CD14-positive monocyte (primary cell): ENCODE results near the gene TRDN. TPM values are rescaled to one million over a fixed set of nuclear protein-coding genes. Genes with fewer than 3 reads are reported as not detected.

Experiments used
- DNase-seq, 3 donors: peaks; one replicate each; pipeline ENCODE4 v3.0.0-alpha.2; 2011 to 2022
- H2AFZ ChIP-seq: 2 replicates; pipeline ENCODE4 v1.6.0; 2012; ENCODE audit warnings: mild to moderate bottlenecking, low read depth, low read length, inconsistent platforms; ENCODE audit not compliant: insufficient read depth, poor library complexity, severe bottlenecking
- H3K27ac ChIP-seq, 2 donors: 1 replicate in 1 of 2; 2 replicates in 1 of 2; pipeline ENCODE4 v1.5.1; 2012 to 2013; ENCODE audit warnings: low read length in 2 of 2, control low read depth in 1 of 2, inconsistent platforms in 1 of 2, low read depth in 1 of 2, mild to moderate bottlenecking in 1 of 2
- H3K27me3 ChIP-seq, 2 donors: one replicate each; pipeline versions ENCODE4 v1.6.0 to v1.6.1; 2011 to 2013; ENCODE audit warnings: low read length in 2 of 2; ENCODE audit not compliant: control insufficient read depth in 2 of 2, insufficient read depth in 2 of 2
- H3K36me3 ChIP-seq, 2 donors: replicated peaks in 1 of 2; 1 replicate in 1 of 2; 2 replicates in 1 of 2; pipeline versions ENCODE4 v1.5.1 to v1.6.1; 2012 to 2013; ENCODE audit warnings: low read length in 2 of 2, control low read depth in 1 of 2, inconsistent platforms in 1 of 2, mild to moderate bottlenecking in 1 of 2; ENCODE audit not compliant: insufficient read depth in 2 of 2, control insufficient read depth in 1 of 2
- H3K4me1 ChIP-seq, 2 donors: 1 replicate in 1 of 2; 2 replicates in 1 of 2; pipeline versions ENCODE4 v1.5.1 to v1.6.1; 2012 to 2013; ENCODE audit warnings: low read length in 2 of 2, control low read depth in 1 of 2, inconsistent platforms in 1 of 2, mild to moderate bottlenecking in 1 of 2, moderate library complexity in 1 of 2; ENCODE audit not compliant: insufficient read depth in 2 of 2, control insufficient read depth in 1 of 2
- H3K4me2 ChIP-seq: replicated peaks from 2 replicates; pipeline ENCODE3; 2012; ENCODE audit warnings: low read length, moderate library complexity, mild to moderate bottlenecking; ENCODE audit not compliant: poor library complexity, severe bottlenecking; ENCODE audit errors: extremely low read depth
- H3K4me3 ChIP-seq, 3 experiments: fragments of 200-600 bp in 1 of 3; sonication (generic) in 1 of 3; replicated peaks in 1 of 3; 1 replicate in 2 of 3; 2 replicates in 1 of 3; pipeline ENCODE4 v1.5.1; 2011 to 2013; ENCODE audit warnings: low read length in 3 of 3, mild to moderate bottlenecking in 3 of 3, control low read depth in 2 of 3, low read depth in 2 of 3, inconsistent platforms in 1 of 3, moderate library complexity in 1 of 3
- H3K79me2 ChIP-seq: 2 replicates; pipeline ENCODE4 v1.6.0; 2012; ENCODE audit warnings: mild to moderate bottlenecking, control low read depth, inconsistent platforms, low read length, moderate library complexity; ENCODE audit not compliant: insufficient read depth
- H3K9ac ChIP-seq: 2 replicates; pipeline ENCODE4 v1.6.0; 2017; ENCODE audit warnings: low read length, mild to moderate bottlenecking; ENCODE audit not compliant: insufficient read depth, poor library complexity, severe bottlenecking
- H3K9me3 ChIP-seq, 2 donors: replicated peaks in 1 of 2; 1 replicate in 1 of 2; 2 replicates in 1 of 2; pipeline versions ENCODE4 v1.5.1 to v1.6.1; 2012 to 2013; ENCODE audit warnings: low read length in 2 of 2, control low read depth in 1 of 2; ENCODE audit not compliant: control insufficient read depth in 1 of 2, insufficient read depth in 1 of 2
- H4K20me1 ChIP-seq: 2 replicates; pipeline ENCODE4 v1.6.0; 2012; ENCODE audit warnings: mild to moderate bottlenecking, low read length, control low read depth, moderate library complexity; ENCODE audit not compliant: insufficient read depth
- H3K27ac Mint-ChIP-seq, 7 donors: one replicate each; pipeline ENCODE4 v1.8.0; 2020; ENCODE audit warnings: mild to moderate bottlenecking in 7 of 7, mixed read lengths in 7 of 7, moderate library complexity in 6 of 7, inconsistent platforms in 2 of 7
- H3K27me3 Mint-ChIP-seq, 3 donors: one replicate each; pipeline ENCODE4 v1.8.0; 2021 to 2022; ENCODE audit warnings: low read depth in 3 of 3, mild to moderate bottlenecking in 3 of 3, mixed read lengths in 3 of 3, moderate library complexity in 3 of 3, inconsistent platforms in 1 of 3
- H3K36me3 Mint-ChIP-seq, 2 donors: one replicate each; pipeline ENCODE4 v1.8.0; 2020; ENCODE audit warnings: mixed read lengths in 2 of 2, inconsistent platforms in 1 of 2, mild to moderate bottlenecking in 1 of 2
- H3K4me1 Mint-ChIP-seq: one replicate; pipeline ENCODE4 v1.8.0; 2020; ENCODE audit warnings: mild to moderate bottlenecking, mixed read lengths
- H3K4me3 Mint-ChIP-seq, 2 donors: one replicate each; pipeline ENCODE4 v1.8.0; 2020; ENCODE audit warnings: mild to moderate bottlenecking in 2 of 2, mixed read lengths in 2 of 2, moderate library complexity in 1 of 2
- H3K9me3 Mint-ChIP-seq, 7 donors: one replicate each; pipeline ENCODE4 v1.8.0; 2020 to 2022; ENCODE audit warnings: mixed read lengths in 7 of 7, mild to moderate bottlenecking in 6 of 7, moderate library complexity in 6 of 7, inconsistent platforms in 2 of 7
- CTCF ChIP-seq: fragments of 200-600 bp; IDR thresholded peaks from one replicate; pipeline ENCODE4 v1.8.0; 2022; ENCODE audit warnings: antibody characterized with exemption, mild to moderate bottlenecking
- WGBS: methylation state at CpG from one replicate; pipeline ENCODE4 v1.1.5; 2013; ENCODE audit warnings: missing lambda C conversion rate; ENCODE audit not compliant: insufficient coverage; 5-methylcytosine and 5-hydroxymethylcytosine counted together
- intact Hi-C, 2 donors: fragments of 100-400 bp; cut with micrococcal nuclease; formaldehyde crosslinking; loops; one replicate each; pipeline versions ENCODE4 v1.15.0 to v1.15.1; 2023
- polyA plus RNA-seq, 3 donors: library from polyadenylated mRNA; depleted of rRNA in 1 of 3; unstranded in 2 of 3; stranded (reverse) in 1 of 3; fragments of 300-500 nt in 2 of 3; fragments of >200 nt in 1 of 3; fragmentation: Illumina TruSeq in 2 of 3; gene quantifications; 1 replicate in 2 of 3; 2 replicates in 1 of 3; pipeline ENCODE4 v1.2.3, GENCODE V29; 2012 to 2021

The TRDN gene
- polyA plus RNA-seq, 3 donors: not detected

GRCh38 chr6:123169774-123170095 is 467.0 kb downstream of the TRDN start:
- Histone ChIP-seq H3K27ac (no peak overlapping the region), H3K79me2 (no peaks in the 10 kb centered on the region), H3K9me3 (no peaks in the 10 kb centered on the region), H2AFZ (no peak overlapping the region), H3K4me2 (no peak overlapping the region), H3K36me3 (no peaks in the 10 kb centered on the region), H4K20me1 (no peaks in the 10 kb centered on the region), H3K4me3 (no peak overlapping the region), H3K27me3 (no peaks in the 10 kb centered on the region), H3K4me1 (no peaks in the 10 kb centered on the region), H3K9ac (no peak overlapping the region)
- Mint-ChIP-seq H3K36me3 (no peaks in the 10 kb centered on the region), H3K27me3 (no peaks in the 10 kb centered on the region), H3K4me3 (no peak overlapping the region), H3K9me3 (peaks cover 0 to 3% (median 0%) of the 10 kb centered on the region in 7 donors), H3K4me1 (no peaks in the 10 kb centered on the region), H3K27ac (no peak overlapping the region)
- DNase-seq: no peak
- WGBS: no CpG with 5 or more reads among the region's 2 CpGs
- TF ChIP-seq CTCF: no peak
- intact Hi-C loops: no loop called here

- H3K4me1 ChIP-seq: no peaks in the 10 kb centered on the region
- Mint-ChIP-seq H3K36me3 (no peaks in the 10 kb centered on the region), H3K4me3 (no peak overlapping the region), H3K27ac (no peak overlapping the region), H3K9me3 (peaks cover 0 to 3% (median 0%) of the 10 kb centered on the region in 7 donors), H3K4me1 (no peaks in the 10 kb centered on the region), H3K27me3 (no peaks in the 10 kb centered on the region)
- no CpG with 5 or more reads among the region's 2 CpGs for WGBS
- no peak overlapping the region for H2AFZ ChIP-seq
- H3K4me3 ChIP-seq: no peak overlapping the region
- H3K79me2 ChIP-seq: no peaks in the 10 kb centered on the region
- no peak for TF ChIP-seq CTCF
- no peak overlapping the region for H3K4me2 ChIP-seq
- intact Hi-C loops: no loop called here
- H4K20me1 ChIP-seq: no peaks in the 10 kb centered on the region
- H3K36me3 ChIP-seq: no peaks in the 10 kb centered on the region
- no peak overlapping the region for H3K27ac ChIP-seq
- DNase-seq: no peak
- H3K9ac ChIP-seq: no peak overlapping the region
- no peaks in the 10 kb centered on the region for H3K9me3 ChIP-seq
- no peaks in the 10 kb centered on the region for H3K27me3 ChIP-seq
Measured at GRCh38 chr6:123168892-123169773, 467.6 kb downstream of the TRDN start.
